ENCODE data around the gene NAPEPLD. TPM values are rescaled to one million over a fixed set of nuclear protein-coding genes. Genes with fewer than 3 reads are reported as not detected.
"Not testable (repeated sequence)": the region's sequence is repeated elsewhere in the genome, so short reads cannot be mapped to it uniquely, and the experiment has no call there.

NAPEPLD gene
- total and polyA plus RNA-seq, 2 donors: 7.4 to 8.3 TPM

GRCh38 chr7:103162641-103163040 is 13.7 kb upstream of the NAPEPLD start:
- not testable (repeated sequence) for DNase-seq (ENCODE audit: low read depth in 6 of 9, low spot score in 9 of 9); H3K27me3 ChIP-seq (ENCODE audit: control insufficient read depth in 2 of 2, insufficient read depth in 1 of 2, low read length in 1 of 2); H3K4me3 ChIP-seq (ENCODE audit: low read length in 2 of 2); H3K36me3 ChIP-seq (ENCODE audit: control insufficient read depth in 2 of 2, insufficient read depth in 2 of 2, low read length in 1 of 2); H3K4me1 ChIP-seq (ENCODE audit: control insufficient read depth in 2 of 2, insufficient read depth in 2 of 2, low read length in 2 of 2); H3K9me3 ChIP-seq (ENCODE audit: control insufficient read depth in 2 of 2, insufficient read depth in 1 of 2, low read length in 1 of 2); H3K27ac ChIP-seq (ENCODE audit: low read depth in 1 of 2, low read length in 1 of 2)
- WGBS: 89% methylated on average over 2 of the region's 2 CpGs

- H3K4me3 ChIP-seq (ENCODE audit: low read length in 2 of 2); DNase-seq (ENCODE audit: low read depth in 6 of 9, low spot score in 9 of 9); H3K27ac ChIP-seq (ENCODE audit: low read depth in 1 of 2, low read length in 1 of 2); H3K4me1 ChIP-seq (ENCODE audit: control insufficient read depth in 2 of 2, insufficient read depth in 2 of 2, low read length in 2 of 2); H3K27me3 ChIP-seq (ENCODE audit: control insufficient read depth in 2 of 2, insufficient read depth in 1 of 2, low read length in 1 of 2); H3K36me3 ChIP-seq (ENCODE audit: control insufficient read depth in 2 of 2, insufficient read depth in 2 of 2, low read length in 1 of 2); H3K9me3 ChIP-seq (ENCODE audit: control insufficient read depth in 2 of 2, insufficient read depth in 1 of 2, low read length in 1 of 2): not testable (repeated sequence)
- 99% methylated on average over 3 of the region's 3 CpGs for WGBS
Observed at GRCh38 chr7:103161998-103162616, 13.2 kb upstream of the NAPEPLD start.

- H3K36me3 ChIP-seq (ENCODE audit: control insufficient read depth in 2 of 2, insufficient read depth in 2 of 2, low read length in 1 of 2); H3K4me1 ChIP-seq (ENCODE audit: control insufficient read depth in 2 of 2, insufficient read depth in 2 of 2, low read length in 2 of 2); H3K9me3 ChIP-seq (ENCODE audit: control insufficient read depth in 2 of 2, insufficient read depth in 1 of 2, low read length in 1 of 2); DNase-seq (ENCODE audit: low read depth in 6 of 9, low spot score in 9 of 9); H3K27ac ChIP-seq (ENCODE audit: low read depth in 1 of 2, low read length in 1 of 2); H3K27me3 ChIP-seq (ENCODE audit: control insufficient read depth in 2 of 2, insufficient read depth in 1 of 2, low read length in 1 of 2); H3K4me3 ChIP-seq (ENCODE audit: low read length in 2 of 2): not testable (repeated sequence)
- 72% methylated on average over 1 of the region's 1 CpG for WGBS
Observed at GRCh38 chr7:103159072-103159471, 10.2 kb upstream of the NAPEPLD start.

- not testable (repeated sequence) for H3K27ac ChIP-seq (ENCODE audit: low read depth in 1 of 2, low read length in 1 of 2); H3K4me3 ChIP-seq (ENCODE audit: low read length in 2 of 2); H3K36me3 ChIP-seq (ENCODE audit: control insufficient read depth in 2 of 2, insufficient read depth in 2 of 2, low read length in 1 of 2); H3K27me3 ChIP-seq (ENCODE audit: control insufficient read depth in 2 of 2, insufficient read depth in 1 of 2, low read length in 1 of 2); H3K4me1 ChIP-seq (ENCODE audit: control insufficient read depth in 2 of 2, insufficient read depth in 2 of 2, low read length in 2 of 2); H3K9me3 ChIP-seq (ENCODE audit: control insufficient read depth in 2 of 2, insufficient read depth in 1 of 2, low read length in 1 of 2); DNase-seq (ENCODE audit: low read depth in 6 of 9, low spot score in 9 of 9)
- 91% methylated on average over 8 of the region's 8 CpGs for WGBS
Observed at GRCh38 chr7:103155331-103156024, 6.6 kb upstream of the NAPEPLD start.

GRCh38 chr7:103154042-103154441 is 5.1 kb upstream of the NAPEPLD start:
- no peaks in the 10 kb centered on the region for H3K27me3 ChIP-seq (ENCODE audit: control insufficient read depth in 2 of 2, insufficient read depth in 1 of 2, low read length in 1 of 2)
- no peak overlapping the region for H3K4me3 ChIP-seq (ENCODE audit: low read length in 2 of 2)
- no peak overlapping the region for H3K27ac ChIP-seq (ENCODE audit: low read depth in 1 of 2, low read length in 1 of 2)
- peaks cover 0 to 4% of the 10 kb centered on the region in 2 donors for H3K9me3 ChIP-seq (ENCODE audit: control insufficient read depth in 2 of 2, insufficient read depth in 1 of 2, low read length in 1 of 2)
- H3K36me3 ChIP-seq (ENCODE audit: control insufficient read depth in 2 of 2, insufficient read depth in 2 of 2, low read length in 1 of 2): no peaks in the 10 kb centered on the region
- H3K4me1 ChIP-seq (ENCODE audit: control insufficient read depth in 2 of 2, insufficient read depth in 2 of 2, low read length in 2 of 2): peaks cover 4% of the 10 kb centered on the region in 2 donors
- 97% methylated on average over 6 of the region's 6 CpGs for WGBS
- no peak for DNase-seq (ENCODE audit: low read depth in 6 of 9, low spot score in 9 of 9)

- not testable (repeated sequence) for H3K4me3 ChIP-seq (ENCODE audit: low read length in 2 of 2); H3K27ac ChIP-seq (ENCODE audit: low read depth in 1 of 2, low read length in 1 of 2); DNase-seq (ENCODE audit: low read depth in 6 of 9, low spot score in 9 of 9); H3K27me3 ChIP-seq (ENCODE audit: control insufficient read depth in 2 of 2, insufficient read depth in 1 of 2, low read length in 1 of 2); H3K4me1 ChIP-seq (ENCODE audit: control insufficient read depth in 2 of 2, insufficient read depth in 2 of 2, low read length in 2 of 2); H3K36me3 ChIP-seq (ENCODE audit: control insufficient read depth in 2 of 2, insufficient read depth in 2 of 2, low read length in 1 of 2); H3K9me3 ChIP-seq (ENCODE audit: control insufficient read depth in 2 of 2, insufficient read depth in 1 of 2, low read length in 1 of 2)
- WGBS: 97% methylated on average over 23 of the region's 23 CpGs
Observed at GRCh38 chr7:103152744-103153617, 4.1 kb upstream of the NAPEPLD start.

- H3K27ac ChIP-seq (ENCODE audit: low read depth in 1 of 2, low read length in 1 of 2); H3K4me3 ChIP-seq (ENCODE audit: low read length in 2 of 2); DNase-seq (ENCODE audit: low read depth in 6 of 9, low spot score in 9 of 9); H3K4me1 ChIP-seq (ENCODE audit: control insufficient read depth in 2 of 2, insufficient read depth in 2 of 2, low read length in 2 of 2); H3K27me3 ChIP-seq (ENCODE audit: control insufficient read depth in 2 of 2, insufficient read depth in 1 of 2, low read length in 1 of 2); H3K9me3 ChIP-seq (ENCODE audit: control insufficient read depth in 2 of 2, insufficient read depth in 1 of 2, low read length in 1 of 2); H3K36me3 ChIP-seq (ENCODE audit: control insufficient read depth in 2 of 2, insufficient read depth in 2 of 2, low read length in 1 of 2): not testable (repeated sequence)
- WGBS: 98% methylated on average over 8 of the region's 8 CpGs
Observed at GRCh38 chr7:103151993-103152676, 3.2 kb upstream of the NAPEPLD start.

DNA sequence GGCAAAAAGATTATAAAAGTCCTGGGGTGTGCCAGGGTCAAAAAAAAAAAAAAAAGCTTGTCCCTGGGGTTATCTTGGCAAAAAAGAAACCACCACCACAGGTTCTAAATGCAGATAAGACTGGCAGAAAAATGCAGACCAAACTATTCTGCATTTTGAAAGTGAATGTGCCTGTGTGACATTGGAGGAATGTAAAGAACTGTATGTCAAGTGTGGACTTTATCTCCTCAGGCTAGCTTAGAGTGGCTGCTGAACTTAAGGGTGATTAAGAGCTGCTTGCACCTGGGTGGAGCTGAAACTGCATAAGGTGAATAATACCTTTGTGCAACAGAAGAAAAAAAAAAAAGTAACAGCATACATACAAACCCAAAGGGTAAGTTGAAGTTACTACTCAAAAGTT is 1.3 kb upstream of the NAPEPLD start:
- no peaks in the 10 kb centered on the region for H3K36me3 ChIP-seq (ENCODE audit: control insufficient read depth in 2 of 2, insufficient read depth in 2 of 2, low read length in 1 of 2)
- no peak overlapping the region for H3K27ac ChIP-seq (ENCODE audit: low read depth in 1 of 2, low read length in 1 of 2)
- peaks cover 6 to 8% of the 10 kb centered on the region in 2 donors for H3K4me1 ChIP-seq (ENCODE audit: control insufficient read depth in 2 of 2, insufficient read depth in 2 of 2, low read length in 2 of 2)
- peaks cover 0 to 4% of the 10 kb centered on the region in 2 donors for H3K9me3 ChIP-seq (ENCODE audit: control insufficient read depth in 2 of 2, insufficient read depth in 1 of 2, low read length in 1 of 2)
- no peaks in the 10 kb centered on the region for H3K27me3 ChIP-seq (ENCODE audit: control insufficient read depth in 2 of 2, insufficient read depth in 1 of 2, low read length in 1 of 2)
- H3K4me3 ChIP-seq (ENCODE audit: low read length in 2 of 2): no peak overlapping the region
- DNase-seq (ENCODE audit: low read depth in 6 of 9, low spot score in 9 of 9): no peak

DNA sequence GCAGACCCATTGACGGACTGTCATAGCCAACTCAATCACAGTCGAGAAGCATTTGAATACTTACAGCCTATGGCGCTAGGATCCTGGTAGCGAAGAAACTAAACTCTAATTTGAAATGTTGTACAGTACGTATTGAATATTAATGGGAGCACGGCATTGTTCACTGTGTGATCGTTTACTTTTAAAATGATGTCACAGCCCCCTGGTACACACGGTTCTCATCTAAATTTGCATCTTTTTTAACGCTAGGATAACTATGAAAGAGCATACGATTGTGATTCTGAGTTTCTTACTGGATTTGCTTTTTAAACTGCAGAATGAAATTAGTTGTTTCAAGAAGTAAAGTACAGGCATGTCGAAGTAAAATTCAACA is 895 bp upstream of the NAPEPLD start:
- H3K36me3 ChIP-seq (ENCODE audit: control insufficient read depth in 2 of 2, insufficient read depth in 2 of 2, low read length in 1 of 2): no peaks in the 10 kb centered on the region
- peaks cover 6 to 8% of the 10 kb centered on the region in 2 donors for H3K4me1 ChIP-seq (ENCODE audit: control insufficient read depth in 2 of 2, insufficient read depth in 2 of 2, low read length in 2 of 2)
- DNase-seq (ENCODE audit: low read depth in 6 of 9, low spot score in 9 of 9): peak in 1 of 9 donors; percentile 17
- H3K27me3 ChIP-seq (ENCODE audit: control insufficient read depth in 2 of 2, insufficient read depth in 1 of 2, low read length in 1 of 2): no peaks in the 10 kb centered on the region
- H3K9me3 ChIP-seq (ENCODE audit: control insufficient read depth in 2 of 2, insufficient read depth in 1 of 2, low read length in 1 of 2): peaks cover 0 to 4% of the 10 kb centered on the region in 2 donors
- peak overlapping the region; percentile 93 to 95 for H3K27ac ChIP-seq (ENCODE audit: low read depth in 1 of 2, low read length in 1 of 2)
- peak overlapping the region; percentile 68 to 96 for H3K4me3 ChIP-seq (ENCODE audit: low read length in 2 of 2)
- whole genome bisulfite sequencing: 97% methylated on average over 11 of the region's 11 CpGs
